ENCODE results near the gene PLEKHG4.

The PLEKHG4 gene

GRCh38 chr16:67238806-67239470, 40.4 kb upstream of the PLEKHG4 start:
- ATAC-seq (replicated peaks; ENCODE audit: extremely low read depth, poor library complexity, severe bottlenecking) (no peak), DNase-seq (ENCODE audit: low spot score in 2 of 2) (no peak)
- no peak overlapping the region for H3K27ac Mint-ChIP-seq (ENCODE audit: low read depth)
- peaks cover 14% of the 10 kb centered on the region for H3K36me3 Mint-ChIP-seq (ENCODE audit: insufficient read depth)
- no peaks in the 10 kb centered on the region for H3K27me3 Mint-ChIP-seq
- H3K4me1 Mint-ChIP-seq, result peaks cover 20% of the 10 kb centered on the region
- no peaks in the 10 kb centered on the region for H3K9me3 Mint-ChIP-seq
- no peak overlapping the region for H3K4me3 Mint-ChIP-seq

GRCh38 chr16:67240506-67240905, 38.8 kb upstream of the PLEKHG4 start:
- Mint-ChIP-seq H3K27me3 (no peaks in the 10 kb centered on the region), H3K27ac (ENCODE audit: low read depth) (no peak overlapping the region), H3K9me3 (no peaks in the 10 kb centered on the region), H3K4me1 (peaks cover 36% of the 10 kb centered on the region), H3K4me3 (no peak overlapping the region), H3K36me3 (ENCODE audit: insufficient read depth) (peaks cover 8% of the 10 kb centered on the region)
- ATAC-seq (replicated peaks; ENCODE audit: extremely low read depth, poor library complexity, severe bottlenecking) (no peak), DNase-seq (ENCODE audit: low spot score in 2 of 2) (no peak)

- Mint-ChIP-seq H3K27me3 (no peaks in the 10 kb centered on the region), H3K4me1 (peaks cover 31% of the 10 kb centered on the region)
- no peak for DNase-seq (ENCODE audit: low spot score in 2 of 2)
These were observed 38.1 kb upstream of the PLEKHG4 start for GRCh38 chr16:67241008-67241900.

GRCh38 chr16:67242138-67242730, 37.1 kb upstream of the PLEKHG4 start:
- Mint-ChIP-seq H3K27me3 (no peaks in the 10 kb centered on the region), H3K4me3 (no peak overlapping the region), H3K27ac (ENCODE audit: low read depth) (peak overlapping the region; percentile 78), H3K36me3 (ENCODE audit: insufficient read depth) (peaks cover 6% of the 10 kb centered on the region), H3K9me3 (no peaks in the 10 kb centered on the region), H3K4me1 (peaks cover 29% of the 10 kb centered on the region)
- no peak for DNase-seq (ENCODE audit: low spot score in 2 of 2)
- no peak for ATAC-seq (replicated peaks; ENCODE audit: extremely low read depth, poor library complexity, severe bottlenecking)

More at GRCh38 chr16:67241008-67241900, 38.1 kb upstream of the PLEKHG4 start:
- no peak for ATAC-seq (replicated peaks; ENCODE audit: extremely low read depth, poor library complexity, severe bottlenecking)
- H3K9me3 Mint-ChIP-seq, result no peaks in the 10 kb centered on the region
- H3K27ac Mint-ChIP-seq (ENCODE audit: low read depth), result no peak overlapping the region
- H3K36me3 Mint-ChIP-seq (ENCODE audit: insufficient read depth), result peaks cover 8% of the 10 kb centered on the region
- no peak overlapping the region for H3K4me3 Mint-ChIP-seq

- H3K4me1 Mint-ChIP-seq, result peaks cover 41% of the 10 kb centered on the region
- DNase-seq (ENCODE audit: low spot score in 2 of 2) (no peak), ATAC-seq (replicated peaks; ENCODE audit: extremely low read depth, poor library complexity, severe bottlenecking) (no peak)
- H3K27me3 Mint-ChIP-seq, result no peaks in the 10 kb centered on the region
- H3K27ac Mint-ChIP-seq (ENCODE audit: low read depth), result peak overlapping the region; percentile 97
- peaks cover 2% of the 10 kb centered on the region for H3K36me3 Mint-ChIP-seq (ENCODE audit: insufficient read depth)
- H3K9me3 Mint-ChIP-seq, result no peaks in the 10 kb centered on the region
- no peak overlapping the region for H3K4me3 Mint-ChIP-seq
These were observed 35.9 kb upstream of the PLEKHG4 start for GRCh38 chr16:67243481-67243880.

GRCh38 chr16:67244387-67245185, 34.7 kb upstream of the PLEKHG4 start:
- H3K27me3 Mint-ChIP-seq, result peaks cover 4% of the 10 kb centered on the region
- DNase-seq (ENCODE audit: low spot score in 2 of 2) (peak; percentile 42 to 59), ATAC-seq (replicated peaks; ENCODE audit: extremely low read depth, poor library complexity, severe bottlenecking) (peak; percentile 72)
- H3K9me3 Mint-ChIP-seq, result no peaks in the 10 kb centered on the region
- peaks cover 47% of the 10 kb centered on the region for H3K4me1 Mint-ChIP-seq
- peak overlapping the region; percentile 91 for H3K4me3 Mint-ChIP-seq
- H3K36me3 Mint-ChIP-seq (ENCODE audit: insufficient read depth), result peaks cover 2% of the 10 kb centered on the region
- peak overlapping the region; percentile 97 for H3K27ac Mint-ChIP-seq (ENCODE audit: low read depth)

GRCh38 chr16:67245186-67245585, 34.1 kb upstream of the PLEKHG4 start:
- H3K27me3 Mint-ChIP-seq, result peaks cover 10% of the 10 kb centered on the region
- no peaks in the 10 kb centered on the region for H3K9me3 Mint-ChIP-seq
- peak overlapping the region; percentile 97 for H3K27ac Mint-ChIP-seq (ENCODE audit: low read depth)
- peaks cover 2% of the 10 kb centered on the region for H3K36me3 Mint-ChIP-seq (ENCODE audit: insufficient read depth)
- DNase-seq (ENCODE audit: low spot score in 2 of 2), result no peak
- peaks cover 51% of the 10 kb centered on the region for H3K4me1 Mint-ChIP-seq
- no peak for ATAC-seq (replicated peaks; ENCODE audit: extremely low read depth, poor library complexity, severe bottlenecking)
- peak overlapping the region; percentile 91 for H3K4me3 Mint-ChIP-seq

GRCh38 chr16:67245674-67246080, 33.7 kb upstream of the PLEKHG4 start:
- no peak for DNase-seq (ENCODE audit: low spot score in 2 of 2)
- no peak for ATAC-seq (replicated peaks; ENCODE audit: extremely low read depth, poor library complexity, severe bottlenecking)
- Mint-ChIP-seq H3K9me3 (no peaks in the 10 kb centered on the region), H3K27me3 (peaks cover 11% of the 10 kb centered on the region), H3K27ac (ENCODE audit: low read depth) (peak overlapping the region; percentile 97), H3K36me3 (ENCODE audit: insufficient read depth) (peaks cover 2% of the 10 kb centered on the region), H3K4me1 (peaks cover 51% of the 10 kb centered on the region), H3K4me3 (peak overlapping the region; percentile 91)

GRCh38 chr16:67246081-67246755, 33.1 kb upstream of the PLEKHG4 start:
- ATAC-seq (replicated peaks; ENCODE audit: extremely low read depth, poor library complexity, severe bottlenecking), result no peak
- Mint-ChIP-seq H3K4me1 (peaks cover 51% of the 10 kb centered on the region), H3K36me3 (ENCODE audit: insufficient read depth) (peaks cover 2% of the 10 kb centered on the region), H3K27ac (ENCODE audit: low read depth) (peak overlapping the region; percentile 85), H3K4me3 (peak overlapping the region; percentile 91), H3K9me3 (no peaks in the 10 kb centered on the region), H3K27me3 (peaks cover 11% of the 10 kb centered on the region)
- no peak for DNase-seq (ENCODE audit: low spot score in 2 of 2)

GRCh38 chr16:67246756-67247191, 32.6 kb upstream of the PLEKHG4 start:
- peaks cover 2% of the 10 kb centered on the region for H3K36me3 Mint-ChIP-seq (ENCODE audit: insufficient read depth)
- H3K27me3 Mint-ChIP-seq, result peaks cover 11% of the 10 kb centered on the region
- peaks cover 47% of the 10 kb centered on the region for H3K4me1 Mint-ChIP-seq
- no peak for DNase-seq (ENCODE audit: low spot score in 2 of 2)
- H3K27ac Mint-ChIP-seq (ENCODE audit: low read depth), result peak overlapping the region; percentile 85
- no peak for ATAC-seq (replicated peaks; ENCODE audit: extremely low read depth, poor library complexity, severe bottlenecking)
- no peaks in the 10 kb centered on the region for H3K9me3 Mint-ChIP-seq
- H3K4me3 Mint-ChIP-seq, result peak overlapping the region; percentile 91

- H3K36me3 Mint-ChIP-seq (ENCODE audit: insufficient read depth), result peaks cover 2% of the 10 kb centered on the region
- H3K27me3 Mint-ChIP-seq, result peaks cover 11% of the 10 kb centered on the region
- ATAC-seq (replicated peaks; ENCODE audit: extremely low read depth, poor library complexity, severe bottlenecking), result peak; percentile 70
- H3K4me3 Mint-ChIP-seq, result peak within 1 kb of the TSS; percentile 91
- peak within 1 kb of the TSS; percentile 85 for H3K27ac Mint-ChIP-seq (ENCODE audit: low read depth)
- no peaks in the 10 kb centered on the region for H3K9me3 Mint-ChIP-seq
- peak; percentile 91 to 97 for DNase-seq (ENCODE audit: low spot score in 2 of 2)
- peaks cover 45% of the 10 kb centered on the region for H3K4me1 Mint-ChIP-seq
These were observed 31.9 kb upstream of the PLEKHG4 start, which contains the start of gene FHOD1 for GRCh38 chr16:67247192-67248072. Gene FHOD1 (minus strand): TSS chr16:67247481. CDS start chr16:67247410, 71 bp downstream.

Data from central memory CD8-positive, alpha-beta T cell (primary cell).